AML-193 (cell line): Measurements from ENCODE around the gene MARCKSL1.
A peak's percentile ranks its signal among the peaks of the same experiment; 100 is the strongest.

Experiments used
- DNase-seq, 2 experiments: peaks; one replicate each; lab custom pipeline; 2025; lab: John Stamatoyannopoulos, UW

MARCKSL1 gene

DNA sequence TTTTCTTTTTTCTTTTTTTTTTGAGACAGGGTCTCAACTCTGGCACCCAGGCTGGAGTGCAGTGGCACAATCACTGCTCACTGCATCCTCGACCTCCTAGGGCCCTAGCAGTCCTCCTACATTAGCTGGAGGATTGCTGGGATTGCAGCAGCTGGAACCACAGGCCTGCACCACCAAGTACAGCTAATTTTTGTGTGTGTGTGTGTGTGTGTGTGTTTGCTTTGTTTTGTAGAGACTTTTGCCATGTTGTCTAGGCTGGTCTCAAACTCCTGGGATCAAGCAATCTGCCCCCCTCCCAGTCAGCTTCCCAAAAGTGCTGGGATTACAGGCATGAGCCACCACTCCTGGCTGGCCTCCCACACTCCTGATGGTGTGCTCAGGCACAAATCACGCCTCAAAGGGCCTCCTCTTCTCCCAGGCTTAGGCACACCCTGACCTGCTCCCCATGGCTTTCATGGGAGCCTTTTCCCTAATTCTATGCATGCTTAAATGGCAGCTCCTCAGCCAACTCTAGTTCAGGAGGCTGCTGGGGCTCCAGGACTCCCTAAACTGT, 16.9 kb upstream of the MARCKSL1 start:
- no peak for DNase-seq

DNA sequence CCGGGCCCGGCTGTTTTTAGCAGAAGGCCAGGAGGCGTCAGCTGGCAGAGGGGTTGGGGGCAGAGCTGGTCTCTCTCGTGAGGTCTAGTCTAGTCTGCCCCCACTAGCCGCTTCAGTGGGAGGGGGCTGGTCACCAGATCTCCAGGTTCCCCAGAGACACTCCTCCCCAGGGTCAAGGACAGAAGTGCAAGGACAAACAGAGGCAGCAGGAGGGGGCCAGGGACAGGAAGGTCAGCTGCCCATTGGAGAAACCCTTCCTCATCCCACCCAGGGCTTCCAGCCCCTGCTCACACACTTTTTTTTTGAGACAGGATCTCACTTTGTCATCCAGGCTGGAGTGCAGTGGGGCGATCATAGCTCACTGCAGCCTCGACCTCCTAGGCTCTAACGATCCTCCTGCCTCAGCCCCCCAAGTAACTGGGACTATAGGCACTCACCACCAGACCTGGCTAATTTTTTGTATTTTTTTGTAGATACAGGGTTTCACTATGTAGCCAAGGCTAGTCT, 16.3 kb upstream of the MARCKSL1 start:
- DNase-seq, result no peak

GRCh38 chr1:32351399-32352238, 15.6 kb upstream of the MARCKSL1 start:
- peak; percentile 71 to 76 for DNase-seq

GRCh38 chr1:32350785-32351398, 14.9 kb upstream of the MARCKSL1 start:
- peak; percentile 47 to 52 for DNase-seq

GRCh38 chr1:32349211-32349708, 13.2 kb upstream of the MARCKSL1 start:
- DNase-seq, result peak; percentile 67 to 76

GRCh38 chr1:32346532-32347157, 10.6 kb upstream of the MARCKSL1 start:
- no peak for DNase-seq

DNA sequence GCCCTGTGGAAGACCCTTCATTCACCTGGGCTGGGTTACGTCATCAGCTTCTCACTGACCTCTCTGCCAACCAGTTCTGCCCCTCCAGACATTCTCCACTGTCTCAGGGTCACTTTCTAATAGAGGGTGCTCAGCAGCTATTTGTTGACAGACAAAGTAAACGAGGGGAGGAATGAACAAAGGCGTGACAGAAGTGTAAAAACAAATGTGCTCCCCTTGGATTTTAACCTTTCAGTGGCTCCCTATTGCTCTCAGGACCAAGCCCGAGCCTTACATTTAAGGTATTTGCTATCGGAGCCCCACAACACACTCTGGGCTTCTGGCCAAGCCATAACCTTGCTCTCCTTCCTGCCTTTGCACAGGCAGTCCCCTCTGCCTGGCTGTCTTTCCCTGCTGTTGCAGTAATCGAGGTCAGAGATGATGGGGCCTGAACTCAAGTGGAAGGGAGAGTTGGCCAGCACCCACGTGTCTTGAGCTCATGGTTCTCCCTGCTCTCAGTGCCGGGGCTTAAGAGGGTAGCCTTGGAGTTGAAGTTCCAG, 9.3 kb upstream of the MARCKSL1 start:
- peak; percentile 43 to 59 for DNase-seq

- DNase-seq, result no peak
These were observed 6.7 kb upstream of the MARCKSL1 start for GRCh38 chr1:32342704-32343103.

DNA sequence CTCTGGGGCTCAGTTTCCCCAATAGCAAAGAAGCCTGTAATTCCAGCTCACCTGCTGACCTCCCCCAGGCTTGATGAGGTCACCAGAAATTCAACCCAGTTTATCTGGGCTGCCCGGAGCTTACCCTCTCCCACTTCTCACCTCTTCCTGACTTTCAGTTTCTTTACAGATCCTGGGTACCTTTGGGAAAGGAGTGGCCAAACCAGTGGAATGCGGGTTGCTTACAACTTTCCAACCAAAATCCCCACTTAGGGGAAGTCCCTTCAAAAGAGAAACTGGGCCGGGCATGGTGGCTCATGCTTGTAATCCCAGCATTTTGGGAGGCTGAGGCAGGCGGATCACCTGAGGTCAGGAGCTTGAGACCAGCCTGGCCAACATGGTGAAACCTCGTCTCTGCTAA, 5.9 kb upstream of the MARCKSL1 start:
- DNase-seq, result no peak

DNA sequence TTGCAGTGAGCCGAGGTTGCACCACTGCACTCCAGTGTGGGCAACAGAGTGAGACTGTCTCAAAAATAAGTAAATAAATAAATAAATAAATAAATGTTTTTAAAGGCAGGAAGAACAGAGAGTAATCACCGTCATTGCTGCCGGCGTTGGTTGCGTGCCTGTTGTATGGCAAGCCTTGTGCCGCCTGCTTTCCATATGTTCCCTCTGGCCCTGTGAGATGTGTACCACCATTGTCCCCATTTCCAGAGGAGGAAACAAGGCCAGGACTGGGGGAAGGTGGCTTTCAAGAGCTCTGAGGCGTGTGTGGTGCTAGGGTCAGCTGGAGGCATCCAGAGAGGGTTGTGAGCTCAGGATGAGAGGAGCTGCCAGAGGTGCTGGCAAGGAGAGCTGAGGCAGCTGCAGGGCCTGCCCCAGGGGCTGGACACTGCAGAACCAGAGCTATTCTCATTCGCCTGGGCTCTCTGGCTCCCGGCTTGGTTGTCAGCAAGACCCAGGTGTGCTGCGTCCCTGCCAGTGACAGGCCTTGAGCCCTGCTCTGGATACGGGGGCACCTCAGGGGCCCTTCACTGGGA, 5.2 kb upstream of the MARCKSL1 start:
- no peak for DNase-seq

DNA sequence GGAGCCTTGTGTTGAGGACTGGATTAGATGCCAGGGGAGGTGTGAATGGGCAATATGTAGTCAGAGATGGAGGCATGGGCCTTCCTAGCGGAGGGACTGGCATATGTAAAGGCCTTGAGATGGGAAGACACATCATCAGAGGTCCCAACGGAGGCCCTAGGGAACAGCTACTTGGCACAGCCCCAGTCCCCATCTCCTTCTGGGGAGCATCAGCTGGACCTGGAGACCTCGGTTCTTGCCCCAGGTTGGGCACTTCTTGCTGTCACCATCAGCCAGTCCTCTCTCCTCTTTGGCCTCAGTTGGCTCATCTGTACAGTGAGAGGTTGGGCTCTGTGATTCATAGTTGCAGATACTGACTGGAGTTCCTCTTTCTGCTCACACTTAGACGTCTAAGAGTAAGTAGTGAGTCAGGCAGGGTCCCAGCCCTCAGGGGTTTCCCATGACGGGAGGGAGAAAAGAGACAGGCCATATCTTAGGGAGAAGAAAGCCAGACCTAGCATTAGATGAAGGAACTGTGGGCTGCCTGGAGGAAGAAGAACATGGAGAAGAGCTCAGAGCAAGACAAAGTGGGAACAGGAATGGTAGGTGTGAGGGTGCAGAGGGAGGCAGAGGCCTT, 3.4 kb upstream of the MARCKSL1 start:
- peak; percentile 68 to 73 for DNase-seq

GRCh38 chr1:32338637-32339145, 2.7 kb upstream of the MARCKSL1 start:
- DNase-seq, result no peak

GRCh38 chr1:32337855-32338636, 2.0 kb upstream of the MARCKSL1 start:
- DNase-seq, result peak; percentile 74 to 78

DNA sequence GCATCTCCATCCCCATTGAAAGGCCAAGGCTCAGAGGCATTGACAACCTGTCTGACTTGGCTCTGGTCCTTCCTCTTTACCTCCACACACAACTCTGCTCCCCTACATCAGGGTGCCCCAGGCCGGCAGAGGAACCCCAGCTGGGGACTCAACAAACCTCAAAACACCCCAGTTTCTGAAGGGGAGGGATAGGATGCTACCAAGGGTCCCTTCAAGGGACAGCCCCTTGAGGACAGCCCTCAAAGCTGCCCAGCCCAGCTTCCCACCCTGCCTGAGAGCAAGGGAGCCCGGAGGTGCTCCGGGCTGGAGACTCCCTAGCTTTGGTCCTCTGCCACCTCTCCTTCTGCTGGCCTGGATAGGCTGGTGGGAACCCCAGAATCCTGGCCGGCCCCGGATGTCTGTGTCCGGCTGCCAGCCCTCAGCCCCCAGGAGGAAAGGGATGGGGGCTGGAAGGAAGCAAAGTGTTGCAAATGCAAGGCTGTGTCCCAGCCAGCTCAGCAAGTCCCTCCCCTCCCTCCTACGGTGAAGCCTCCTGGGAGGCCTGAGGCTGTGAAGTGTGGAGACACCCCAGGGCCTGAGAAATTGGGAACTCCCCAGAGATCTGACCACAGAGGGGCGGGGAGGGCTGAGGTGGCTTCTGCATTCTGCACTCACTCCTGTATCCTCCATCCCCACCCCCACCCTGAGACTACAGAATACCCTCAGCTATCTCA, 1.1 kb upstream of the MARCKSL1 start:
- DNase-seq, result peak; percentile 90 to 95

DNA sequence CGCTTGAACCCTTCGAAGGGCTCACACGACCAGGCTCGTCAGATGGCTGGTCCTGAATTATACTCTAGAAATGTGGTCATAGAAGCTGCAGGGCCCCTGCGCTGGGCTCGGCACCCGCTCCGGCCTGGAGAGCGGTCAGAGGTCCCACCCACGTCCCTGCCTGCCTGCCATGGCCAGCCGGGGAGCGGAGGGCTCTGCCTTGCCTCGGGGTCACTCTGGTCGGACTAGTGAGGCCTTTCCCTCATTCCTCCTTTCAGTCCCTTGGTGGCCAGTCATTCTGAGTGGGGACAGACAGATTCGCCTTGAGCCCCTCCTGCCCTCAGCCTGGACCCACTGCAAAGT, 529 bp upstream of the MARCKSL1 start:
- DNase-seq, result no peak

DNA sequence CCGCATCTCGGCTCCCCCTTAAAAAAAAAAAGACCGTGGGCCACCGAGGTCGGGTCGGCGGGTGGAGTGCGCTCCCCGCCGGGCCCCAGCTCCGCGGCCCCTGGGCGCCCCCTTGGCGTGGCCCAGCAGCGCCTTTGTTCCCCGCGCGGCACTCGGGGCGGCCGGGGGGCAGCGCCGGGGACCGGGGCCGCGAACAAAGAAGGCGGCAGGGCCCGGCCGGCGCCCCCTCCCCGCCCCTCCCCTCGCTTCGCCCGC, 571 bp downstream of the MARCKSL1 start:
- no peak for DNase-seq

DNA sequence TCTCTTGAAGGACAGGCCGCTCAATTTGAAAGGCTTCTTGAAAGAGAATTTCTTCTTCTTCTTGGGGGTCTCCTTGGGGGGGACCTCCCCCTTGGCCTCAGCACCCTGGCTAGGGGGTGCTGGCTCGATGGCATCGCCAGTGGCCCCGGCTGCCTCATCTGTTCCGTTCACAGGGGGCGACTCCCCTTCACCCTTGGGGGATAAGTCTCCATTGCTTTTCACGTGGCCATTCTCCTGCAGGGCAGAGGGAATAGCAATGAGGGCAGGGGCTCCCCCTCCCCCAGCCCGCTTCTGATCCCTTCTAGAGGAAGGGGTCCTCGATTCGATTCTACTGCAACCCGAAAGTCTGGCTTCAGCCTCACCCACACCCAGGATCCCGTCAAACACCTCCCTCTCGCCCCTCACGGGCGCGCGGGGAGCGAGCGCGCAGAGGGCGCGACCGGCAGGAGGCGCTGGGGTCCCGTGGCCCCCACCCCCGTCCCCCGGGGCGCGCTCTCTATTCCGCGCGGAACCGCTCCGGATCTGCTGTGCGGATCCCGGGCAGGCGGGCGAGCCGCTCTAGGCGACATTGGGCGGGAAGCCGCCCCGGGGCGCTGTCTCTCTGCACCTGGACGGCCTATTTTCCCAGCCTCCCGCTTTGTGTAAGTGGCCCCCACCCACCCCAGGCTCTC, 1.0 kb downstream of the MARCKSL1 start:
- peak in 1 of 2 experiments; percentile 18 for DNase-seq

- no peak for DNase-seq
These were observed 1.7 kb downstream of the MARCKSL1 start for GRCh38 chr1:32334274-32334861.
